NCI-H774 (cell line): ENCODE data around the gene PTK6.
"Not testable (repeated sequence)": the region's sequence is repeated elsewhere in the genome, so short reads cannot be mapped to it uniquely, and the experiment has no call there.

ENCODE experiments used
- DNase-seq: peaks from one replicate; lab custom pipeline; 2025; lab: John Stamatoyannopoulos, UW

The PTK6 gene

DNA sequence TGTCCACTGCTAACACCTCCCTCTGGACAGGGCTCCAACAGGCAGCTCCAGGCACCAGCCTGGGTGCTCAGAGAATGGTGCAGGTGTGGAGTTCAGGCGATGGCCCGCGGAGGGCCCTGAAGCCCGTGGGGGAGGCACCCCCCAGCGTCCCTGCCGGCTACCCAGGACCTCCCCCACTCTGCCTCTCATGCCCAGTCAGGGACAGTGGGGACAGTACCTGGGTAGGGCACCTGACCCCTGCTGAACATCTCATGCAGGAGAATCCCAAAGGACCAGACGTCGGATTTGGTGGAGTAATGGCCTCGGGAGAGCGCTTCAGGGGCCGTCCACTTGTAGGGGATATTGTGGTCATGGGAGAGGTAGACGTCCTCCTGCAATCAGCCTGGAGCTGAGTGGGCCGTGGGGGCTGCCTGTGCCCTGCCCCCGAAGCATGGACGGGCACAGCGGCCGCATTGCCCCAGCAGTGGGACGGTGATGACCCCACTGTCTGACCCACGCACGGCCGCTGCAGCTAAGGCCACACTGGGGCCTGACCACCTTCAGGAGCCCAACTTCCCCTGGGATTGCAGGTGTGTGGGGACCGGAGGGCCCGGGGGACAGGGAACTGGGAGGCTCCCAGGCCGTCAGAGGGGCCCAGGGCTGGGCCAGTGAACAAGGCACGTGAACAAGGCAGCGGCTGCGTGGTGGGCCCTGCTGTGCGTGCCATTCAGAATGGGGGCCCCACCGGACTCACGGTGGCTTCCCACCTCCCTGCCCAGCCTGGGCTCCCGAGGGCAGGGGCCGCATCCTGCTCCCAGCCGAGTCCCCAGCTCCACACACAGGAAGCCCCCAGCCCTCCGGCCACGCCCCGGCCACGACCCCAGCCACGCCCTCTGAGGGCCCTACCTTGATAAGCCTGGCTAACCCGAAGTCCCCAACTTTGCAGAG, 7.1 kb downstream of the PTK6 start:
- DNase-seq, result no peak

DNA sequence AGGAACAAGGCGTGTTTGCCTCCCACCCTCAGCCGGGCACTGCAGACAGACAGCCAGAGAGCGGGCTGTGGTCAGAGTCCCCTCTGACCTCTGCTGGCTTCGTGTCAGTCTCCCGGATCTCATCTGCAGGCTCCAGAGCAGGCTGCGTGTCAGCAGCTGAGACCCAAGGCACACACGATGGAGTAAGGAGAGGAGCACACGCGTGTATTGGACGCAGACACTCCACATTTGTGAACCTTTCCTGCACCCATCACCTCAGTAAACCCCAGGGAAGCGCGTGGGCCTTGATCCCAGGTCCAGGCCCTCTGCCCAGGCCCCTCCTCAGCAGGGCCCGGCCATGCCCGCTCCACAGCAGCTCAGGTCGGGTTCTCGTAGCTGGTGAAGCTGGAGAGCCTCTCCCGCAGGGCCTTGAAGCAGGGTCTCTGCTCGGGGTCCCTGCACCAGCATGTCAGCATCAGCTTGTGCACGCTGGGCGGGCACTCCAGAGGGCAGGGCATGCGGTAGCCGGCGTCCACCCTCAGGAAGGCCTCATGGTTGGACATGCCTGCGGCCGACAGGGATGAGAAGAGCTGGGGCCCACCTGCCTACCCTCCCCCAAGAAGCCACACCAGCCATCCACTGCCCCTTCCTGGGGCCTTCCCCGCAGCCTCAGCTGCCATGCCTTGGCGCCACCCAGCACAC, 7.9 kb downstream of the PTK6 start:
- no peak for DNase-seq

DNA sequence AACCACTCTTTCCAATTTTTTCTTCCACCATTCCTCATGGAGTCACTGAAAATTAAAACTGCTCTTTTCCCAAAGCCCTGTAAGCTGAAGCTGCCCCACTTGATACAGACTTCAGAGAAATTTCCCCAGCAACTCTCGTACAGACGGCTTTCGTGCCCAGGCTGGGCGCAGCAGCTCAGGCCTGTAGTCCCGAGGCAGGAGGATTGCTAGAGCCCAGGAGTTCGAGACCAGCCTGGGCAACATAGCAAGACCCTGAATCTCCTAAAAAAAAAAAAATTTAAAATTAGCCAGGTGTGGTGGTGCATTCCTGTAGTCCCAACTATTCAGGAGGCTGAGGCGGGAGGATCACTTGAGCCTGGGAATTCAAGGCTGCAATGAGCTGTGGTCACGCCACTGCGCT, 10.0 kb downstream of the PTK6 start:
- no peak for DNase-seq

DNA sequence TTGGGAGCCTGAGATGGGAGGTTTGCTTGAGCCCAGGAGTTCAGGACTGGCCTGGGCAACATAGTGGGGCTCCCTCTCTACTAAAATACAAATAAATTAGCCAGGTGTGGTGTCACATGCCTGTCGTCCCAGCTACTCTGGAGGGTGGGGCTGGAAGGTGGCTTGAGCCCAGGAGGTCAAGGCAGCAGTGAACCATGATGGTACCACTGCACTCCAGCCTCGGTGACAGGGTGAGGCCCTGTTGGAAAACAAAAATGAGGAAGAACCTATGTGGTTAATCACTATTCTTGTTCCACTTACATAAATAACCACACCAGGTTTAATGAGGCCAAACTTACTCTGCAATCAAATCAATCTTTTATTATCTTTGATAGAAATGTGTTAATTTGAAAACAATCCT, 11.2 kb downstream of the PTK6 start:
- no peak for DNase-seq

DNA sequence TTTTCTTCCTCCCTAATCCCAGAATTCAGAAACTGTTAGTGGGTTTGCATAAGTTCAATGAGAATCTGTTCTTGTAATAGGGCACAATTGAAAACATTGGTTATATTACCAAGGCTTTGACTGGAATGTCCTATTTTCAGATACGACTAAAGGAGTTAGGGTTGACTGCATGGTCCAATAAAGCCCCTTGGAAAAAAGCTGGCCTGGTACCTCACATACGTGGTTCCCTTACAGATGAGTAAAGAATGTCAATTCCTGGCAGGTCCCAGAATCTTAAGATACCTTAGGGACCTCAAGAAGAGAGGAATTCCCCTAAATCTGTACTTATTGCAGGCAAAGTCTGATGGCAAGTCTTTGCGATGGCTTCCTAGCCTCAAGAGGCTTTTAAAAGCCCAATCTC, 12.0 kb downstream of the PTK6 start:
- DNase-seq, result no peak

DNA sequence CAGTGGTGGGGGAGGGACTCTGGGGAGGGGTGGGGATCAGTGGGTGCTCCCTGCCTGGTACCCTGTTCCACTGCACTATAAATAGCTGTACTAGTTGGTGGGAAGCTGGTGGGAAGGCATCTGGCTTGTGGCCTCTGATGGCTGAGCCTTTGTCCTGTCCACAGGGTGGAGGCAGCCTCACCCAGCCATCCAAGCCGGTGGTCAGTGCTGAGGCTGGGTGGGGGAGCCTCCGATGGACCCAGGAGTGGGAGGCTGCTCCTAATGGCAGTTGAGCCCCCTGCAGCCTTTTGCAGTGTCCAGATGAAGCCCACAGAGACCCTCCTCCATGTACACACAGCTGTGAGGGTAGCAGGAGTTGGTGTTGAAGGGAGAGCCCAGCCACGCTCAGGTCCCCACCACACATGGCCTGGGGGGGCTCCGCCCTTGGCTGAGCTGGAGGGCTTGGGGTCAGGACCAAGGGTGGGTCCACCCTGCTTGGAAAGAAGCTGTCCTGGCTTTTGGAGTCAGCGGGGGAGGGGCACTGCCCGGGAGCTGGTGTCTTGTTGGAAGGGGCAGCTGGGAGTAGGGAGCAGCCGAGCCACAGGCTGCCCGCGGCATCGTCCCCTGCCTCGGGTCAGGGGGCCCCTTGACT, 14.1 kb downstream of the PTK6 start:
- DNase-seq, result no peak

DNA sequence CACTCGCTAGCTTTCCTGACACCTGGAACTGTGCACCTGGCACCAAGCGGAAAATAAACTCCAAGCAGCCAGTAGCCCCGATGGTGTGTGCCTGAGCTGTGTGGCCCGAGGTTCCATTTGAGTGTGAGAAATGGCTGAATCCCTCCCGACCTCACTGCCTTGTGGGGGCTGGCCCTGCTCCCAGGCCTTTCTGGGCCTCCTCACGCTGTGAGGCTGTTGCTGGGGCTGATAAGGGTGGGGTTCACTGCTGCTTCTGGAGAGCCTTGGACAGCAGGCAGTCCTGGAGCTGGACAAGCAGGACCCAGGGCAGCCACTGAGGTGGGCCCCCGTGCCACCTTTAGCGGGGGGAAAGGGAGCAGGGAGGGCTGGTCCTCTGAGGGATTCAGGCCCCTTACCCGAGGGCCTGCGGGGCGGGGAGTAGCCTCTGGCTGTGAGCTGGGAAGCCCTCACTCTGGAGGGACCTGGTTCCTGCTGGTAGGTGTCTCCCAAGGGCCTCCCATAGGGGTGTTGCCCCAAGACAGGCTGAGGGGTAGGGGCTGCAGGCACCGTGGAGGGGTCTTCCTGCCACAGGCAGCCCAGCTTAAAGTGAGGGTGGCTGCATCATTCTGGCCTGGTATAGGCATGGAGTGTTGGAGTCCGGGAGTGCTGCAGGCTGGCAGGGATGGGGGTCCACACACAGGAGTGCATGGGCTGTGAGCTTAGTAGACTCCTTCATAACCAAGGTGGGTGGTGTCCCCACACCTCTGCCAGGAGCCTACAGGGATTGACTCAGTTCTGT, 14.9 kb downstream of the PTK6 start:
- no peak for DNase-seq

DNA sequence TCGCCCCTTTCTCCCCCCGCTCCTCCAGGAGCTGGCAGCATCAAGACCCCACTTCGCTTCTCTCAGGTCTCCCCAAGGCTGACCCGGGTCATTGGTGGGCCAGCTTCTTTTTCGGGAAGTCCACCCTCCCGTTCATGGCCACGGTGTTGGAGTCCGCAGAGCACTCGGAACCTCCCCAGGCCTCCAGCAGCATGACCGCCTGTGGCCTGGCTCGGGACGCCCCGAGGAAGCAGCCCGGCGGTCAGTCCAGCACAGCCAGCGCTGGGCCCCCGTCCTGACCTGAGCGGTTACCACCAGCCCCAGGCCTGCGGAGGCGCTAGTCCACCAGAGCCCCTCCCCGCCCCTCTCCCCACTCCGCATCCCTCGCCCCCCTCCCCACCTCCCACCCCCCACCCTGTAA, 15.6 kb downstream of the PTK6 start:
- DNase-seq, result no peak

DNA sequence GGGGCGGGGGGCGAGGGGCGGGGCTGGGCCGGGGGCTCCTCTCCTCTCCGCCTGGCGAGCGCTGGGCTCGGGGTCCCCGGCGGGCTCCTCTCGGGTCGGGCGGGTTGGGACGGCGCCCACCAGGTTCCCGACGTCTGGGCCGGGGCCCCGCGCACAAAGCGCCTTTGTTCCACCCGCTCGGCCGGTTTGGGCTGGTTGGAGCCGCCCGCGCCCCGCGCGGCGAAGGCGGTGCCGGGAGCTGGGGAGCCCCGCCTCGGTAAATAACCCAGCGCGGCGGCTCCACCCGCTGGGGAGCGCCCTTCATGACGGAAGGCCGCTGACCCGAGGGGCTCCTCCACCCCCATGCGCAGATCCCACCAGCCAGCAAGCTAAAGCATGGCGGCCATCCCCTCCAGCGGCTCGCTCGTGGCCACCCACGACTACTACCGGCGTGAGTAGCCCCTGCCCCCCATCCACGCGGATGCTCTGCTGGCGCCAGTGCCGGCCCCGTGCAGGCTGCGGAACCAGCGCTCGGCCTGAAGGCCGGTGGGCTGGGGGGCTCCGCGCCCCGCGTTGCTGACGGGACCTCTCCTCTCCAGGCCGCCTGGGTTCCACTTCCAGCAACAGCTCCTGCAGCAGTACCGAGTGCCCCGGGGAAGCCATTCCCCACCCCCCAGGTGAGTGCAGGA, 16.1 kb downstream of the PTK6 start:
- peak; percentile 66 for DNase-seq

DNA sequence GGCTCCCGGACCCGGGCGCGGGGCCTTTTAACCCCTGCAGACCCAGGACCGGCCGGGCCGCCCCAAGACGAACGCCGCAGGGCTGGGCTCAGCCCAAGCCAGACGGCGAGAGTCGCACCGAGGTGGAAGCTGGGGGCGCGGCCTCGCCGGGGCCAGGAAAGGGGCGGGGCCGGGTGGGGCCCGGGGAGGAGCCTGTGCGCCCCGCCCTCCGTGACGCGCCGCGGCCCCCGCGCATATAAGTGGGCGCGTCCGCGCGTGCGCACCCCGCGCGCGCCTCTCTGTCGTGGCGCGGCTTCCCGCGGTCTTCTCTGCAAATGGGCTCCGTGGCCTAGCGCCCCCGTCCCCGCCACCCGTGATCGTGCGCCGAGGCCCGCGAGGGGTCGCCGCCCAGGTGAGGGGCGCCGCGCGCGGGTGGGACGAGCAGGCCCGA, 16.7 kb downstream of the PTK6 start, which contains the start of gene PPDPF:
PPDPF (plus strand) TSS at position 262 of the 430 bp plus-strand sequence. CDS start 544 bp downstream, outside the sequence.
- DNase-seq, result peak; percentile 68

DNA sequence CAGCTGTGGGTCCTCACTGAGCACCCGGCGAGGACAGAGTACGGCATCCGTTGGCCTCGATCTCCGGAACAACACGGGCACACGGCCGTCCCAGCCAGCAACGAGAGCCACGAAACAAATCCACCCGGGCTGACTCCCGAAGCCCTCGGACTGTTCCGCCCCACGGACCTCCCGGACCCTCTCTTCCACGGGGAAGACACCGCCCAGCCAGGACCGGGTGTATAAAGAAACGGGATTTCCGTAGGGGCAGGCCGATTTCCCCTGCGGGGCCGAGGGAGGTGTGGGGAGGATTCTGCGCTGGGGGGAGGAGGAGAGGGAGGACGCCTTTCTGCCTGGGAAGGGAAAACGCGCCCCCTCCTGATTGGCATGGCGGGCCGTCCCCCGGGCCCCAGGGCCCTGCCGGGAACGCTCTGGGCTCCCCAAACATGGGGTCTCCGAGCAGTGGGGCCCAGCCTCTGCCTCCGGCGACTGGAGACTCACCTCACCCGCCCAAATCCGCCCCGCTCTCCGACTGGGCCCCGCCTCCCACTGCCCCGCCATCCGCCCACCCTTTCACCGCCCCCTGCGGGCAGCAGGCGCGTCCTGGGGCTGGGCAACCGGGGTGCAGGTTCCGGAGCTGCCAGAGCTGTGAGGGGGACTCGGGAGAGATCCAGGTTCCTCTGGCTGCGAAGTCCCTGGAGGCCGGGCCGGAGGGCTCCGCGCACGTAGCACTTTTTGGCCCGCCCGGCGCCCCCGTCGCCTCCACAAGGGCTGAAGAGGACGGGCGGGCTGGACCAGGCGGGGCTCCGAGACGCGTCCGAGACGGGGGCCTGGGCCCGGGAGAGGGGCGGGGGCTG, 17.3 kb downstream of the PTK6 start:
- DNase-seq, result no peak

DNA sequence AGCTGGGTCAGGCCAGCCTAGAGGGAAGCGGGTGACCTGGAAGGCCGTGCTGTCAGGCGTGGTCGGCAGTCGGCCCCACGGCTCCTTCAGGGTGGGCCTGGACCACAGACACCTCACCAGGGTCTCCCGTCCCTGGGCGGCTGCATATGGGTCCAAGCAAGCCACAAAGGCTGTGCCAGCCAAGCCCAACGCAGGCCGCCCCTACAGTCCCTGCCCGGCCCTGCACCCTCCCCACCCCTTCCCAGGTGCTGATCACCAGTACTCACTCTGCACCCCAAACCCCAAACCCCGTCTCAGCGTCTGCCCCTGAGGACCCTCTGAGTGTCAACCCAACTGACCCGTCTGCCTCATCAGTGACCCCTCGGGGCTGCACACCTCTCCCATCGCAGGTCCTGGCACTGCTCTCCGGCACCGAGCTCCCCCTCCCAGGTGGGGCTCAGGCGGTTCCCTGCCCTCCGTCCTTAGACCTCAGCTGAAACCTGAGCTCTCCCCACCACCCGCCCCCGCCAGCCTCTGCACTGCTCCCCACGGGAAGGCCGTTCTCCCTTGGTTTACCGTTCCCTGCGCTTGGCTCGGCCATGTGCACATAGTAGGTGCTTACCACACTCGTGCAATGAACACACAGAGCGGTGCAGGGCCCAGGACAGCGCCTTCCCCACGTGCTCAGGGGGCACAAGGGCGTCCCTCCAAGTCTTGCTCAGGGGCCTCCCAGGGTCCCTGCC, 18.1 kb downstream of the PTK6 start:
- DNase-seq, result no peak

DNA sequence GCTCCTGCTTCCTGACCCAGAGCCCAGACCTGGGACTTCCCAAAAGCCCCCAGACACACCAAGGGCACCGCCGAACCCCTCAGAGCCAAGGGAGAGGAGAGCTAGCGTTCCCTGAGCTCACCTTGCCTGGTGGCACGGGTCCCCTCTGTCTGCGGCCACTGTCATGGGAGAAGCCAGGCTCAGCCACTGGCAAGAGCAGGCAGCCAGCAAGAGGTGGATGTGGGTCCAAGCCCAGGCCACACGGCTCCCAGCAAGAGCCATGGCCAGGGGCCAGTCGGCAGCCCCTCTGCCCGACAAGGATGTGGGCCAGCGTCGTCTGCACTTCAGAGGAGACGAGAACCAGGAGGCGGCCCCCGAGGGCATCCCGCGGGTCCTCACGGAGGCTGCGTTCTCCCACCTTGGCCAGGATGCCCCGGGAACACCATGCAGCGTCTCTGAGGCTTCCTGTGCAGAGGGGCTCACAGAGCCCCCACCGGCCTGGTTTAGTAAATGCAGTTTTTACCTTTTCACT, 18.8 kb downstream of the PTK6 start:
- no peak for DNase-seq

DNA sequence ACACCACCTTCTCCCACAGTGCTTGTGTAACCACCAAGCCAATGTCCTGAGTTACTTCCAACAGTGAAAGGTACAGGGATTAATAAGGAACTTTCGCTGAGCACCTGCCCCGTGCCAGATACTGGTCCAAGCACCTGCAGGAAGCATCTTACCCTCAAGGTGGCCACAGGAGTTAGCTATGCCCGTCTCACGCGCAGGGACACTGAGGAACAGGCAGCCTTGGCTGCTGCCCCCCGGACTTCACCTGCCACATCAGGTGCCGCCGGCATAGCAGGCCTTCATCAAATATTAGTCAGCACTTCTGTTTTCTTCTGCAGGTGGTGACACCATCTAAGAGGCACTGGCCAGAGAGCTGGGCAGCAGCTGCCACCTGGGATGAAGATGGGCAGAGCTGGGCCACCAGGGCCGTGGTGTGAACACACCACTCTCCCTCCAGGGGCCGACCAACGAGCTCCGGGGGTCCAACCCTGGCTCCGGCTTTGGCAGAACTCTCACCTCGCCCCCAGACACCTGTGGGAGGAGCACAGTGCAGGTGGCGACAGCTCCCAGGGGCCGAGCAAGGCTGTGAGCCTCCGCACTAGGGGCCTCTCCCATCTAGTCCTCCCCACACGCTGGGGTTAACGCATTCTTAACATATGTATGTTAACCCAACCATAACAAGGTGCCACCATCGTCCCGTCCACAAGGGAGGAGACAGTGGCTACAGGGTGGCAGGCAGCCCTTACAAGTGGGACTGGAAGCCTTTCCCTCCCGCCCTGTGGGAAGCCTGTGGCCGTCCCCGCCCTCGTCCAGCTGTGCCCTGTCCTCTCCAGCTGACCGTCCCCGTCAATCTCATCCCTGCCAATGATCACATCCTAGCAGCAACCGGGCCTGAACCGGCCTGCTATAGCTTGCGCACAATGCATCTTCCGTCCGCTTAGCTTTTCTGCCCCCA, 19.5 kb downstream of the PTK6 start:
- no peak for DNase-seq

DNA sequence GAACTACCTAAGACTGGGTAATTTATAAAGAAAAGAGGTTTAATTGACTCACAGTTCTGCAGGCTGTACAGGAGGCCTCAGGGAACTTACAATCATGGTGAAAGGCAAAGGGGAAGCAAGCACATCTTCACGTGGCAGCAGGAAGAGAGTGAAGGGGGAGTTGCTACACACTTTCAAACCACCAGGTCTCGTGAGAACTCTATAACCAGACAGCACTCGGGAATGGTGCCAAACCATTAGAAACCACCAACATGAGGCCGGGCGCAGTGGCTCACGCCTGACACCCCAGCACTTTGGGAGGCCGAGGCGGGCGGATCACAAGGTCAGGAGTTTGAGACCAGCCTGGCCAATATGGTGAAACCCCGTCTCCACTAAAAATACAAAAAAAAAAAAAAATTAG, 22.7 kb downstream of the PTK6 start:
- not testable (repeated sequence) for DNase-seq

DNA sequence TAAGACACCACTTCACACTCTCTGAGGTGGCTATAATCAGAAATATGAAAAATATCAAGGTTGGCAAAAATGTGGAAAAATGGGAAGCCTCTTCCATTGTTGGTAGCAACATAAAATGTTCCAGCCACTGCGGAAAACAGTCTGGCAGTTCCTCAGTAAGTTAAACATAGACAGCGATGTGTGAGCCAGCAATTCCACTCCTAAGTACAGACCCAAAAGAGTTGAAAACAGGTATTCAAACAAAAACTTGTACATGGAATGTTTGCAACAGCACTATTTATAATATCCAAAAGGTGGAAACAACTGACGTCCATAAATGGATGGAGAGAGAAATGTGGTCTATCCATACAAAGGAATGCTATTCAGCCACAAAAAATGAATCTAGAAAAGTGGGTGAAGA, 24.0 kb downstream of the PTK6 start:
- DNase-seq, result no peak

DNA sequence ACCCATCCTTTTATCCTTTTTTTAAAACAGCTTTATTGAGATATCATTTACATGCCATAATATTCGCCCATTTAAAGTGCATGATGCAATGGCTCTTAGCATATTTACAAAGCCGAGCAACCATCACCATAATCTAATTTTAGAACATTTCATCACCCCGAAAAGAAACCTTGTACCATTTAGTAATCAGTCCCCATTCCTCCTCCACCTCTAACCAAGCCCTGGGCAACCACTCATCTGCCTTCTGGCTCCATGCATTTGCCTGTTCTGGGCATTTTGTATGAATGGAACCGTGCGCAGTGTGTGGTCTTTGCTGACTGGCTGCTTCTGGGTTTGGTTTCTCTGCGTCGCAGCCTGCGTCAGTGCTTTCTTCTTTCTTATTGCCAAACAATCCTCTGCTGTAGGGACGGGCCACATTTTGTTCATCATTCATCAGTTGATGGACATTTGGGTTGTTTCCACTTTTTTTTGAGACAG, 28.1 kb downstream of the PTK6 start:
- DNase-seq, result peak; percentile 8

DNA sequence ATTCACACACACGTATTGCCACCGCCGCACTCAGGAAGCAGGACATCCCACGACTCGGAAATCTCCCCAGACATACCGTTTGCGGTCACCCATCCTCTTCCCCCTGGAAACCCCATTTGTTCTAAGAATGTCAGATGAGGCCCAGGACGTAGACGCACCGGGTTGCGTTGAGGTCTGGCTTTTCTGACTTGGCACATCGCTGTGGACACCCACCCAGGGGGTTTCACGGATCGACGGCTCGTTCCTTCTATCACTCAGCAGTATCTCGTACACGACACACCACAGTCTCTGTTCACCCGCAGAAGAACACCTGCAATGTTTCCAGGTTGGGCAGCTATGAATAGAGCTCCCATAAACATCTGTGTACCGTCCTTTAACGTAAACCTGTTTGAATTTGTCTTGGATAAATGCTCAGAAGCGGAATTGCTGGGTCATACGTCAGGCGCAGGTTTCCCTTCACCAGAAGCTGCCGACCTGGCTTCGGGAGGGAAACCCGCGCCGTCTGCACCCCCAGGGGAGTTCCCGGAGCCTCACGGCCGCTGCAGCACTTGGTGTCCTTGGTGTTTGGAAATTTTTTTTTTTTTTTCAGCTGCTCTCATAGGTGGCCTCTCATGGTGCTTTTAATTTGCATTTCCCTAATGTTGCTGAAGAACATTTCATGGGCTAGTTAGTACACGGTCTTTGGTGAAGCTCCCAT, 29.0 kb downstream of the PTK6 start:
- no peak for DNase-seq
